Dendritic cell treated with granulocyte-macrophage colony-stimulating factor and Interleukin-4, amounts not matched to agents 40 ng/mL and 50 ng/mL, for 4 days (primary cell): Measurements from ENCODE around the gene COLEC11.
"Not testable (repeated sequence)": the region's sequence is repeated elsewhere in the genome, so short reads cannot be mapped to it uniquely, and the experiment has no call there.

Source experiments
- H3K27ac Mint-ChIP-seq: one replicate; pipeline ENCODE4 v1.8.0; 2022; ENCODE audit warnings: mild to moderate bottlenecking, mixed read lengths
- H3K27me3 Mint-ChIP-seq: one replicate; pipeline ENCODE4 v1.8.0; 2022; ENCODE audit warnings: mild to moderate bottlenecking, mixed read lengths
- H3K36me3 Mint-ChIP-seq: one replicate; pipeline ENCODE4 v1.8.0; 2022; ENCODE audit warnings: low read depth, mixed read lengths
- H3K4me1 Mint-ChIP-seq: one replicate; pipeline ENCODE4 v1.8.0; 2022; ENCODE audit warnings: low read depth, mixed read lengths
- H3K4me3 Mint-ChIP-seq: one replicate; pipeline ENCODE4 v1.8.0; 2022; ENCODE audit warnings: mild to moderate bottlenecking, moderate library complexity, mixed read lengths
- H3K9me3 Mint-ChIP-seq: one replicate; pipeline ENCODE4 v1.8.0; 2022; ENCODE audit warnings: mixed read lengths
- intact Hi-C: fragments of 100-400 bp; cut with micrococcal nuclease; formaldehyde crosslinking; loops from one replicate; pipeline ENCODE4 v1.15.0; 2022

The COLEC11 gene

DNA sequence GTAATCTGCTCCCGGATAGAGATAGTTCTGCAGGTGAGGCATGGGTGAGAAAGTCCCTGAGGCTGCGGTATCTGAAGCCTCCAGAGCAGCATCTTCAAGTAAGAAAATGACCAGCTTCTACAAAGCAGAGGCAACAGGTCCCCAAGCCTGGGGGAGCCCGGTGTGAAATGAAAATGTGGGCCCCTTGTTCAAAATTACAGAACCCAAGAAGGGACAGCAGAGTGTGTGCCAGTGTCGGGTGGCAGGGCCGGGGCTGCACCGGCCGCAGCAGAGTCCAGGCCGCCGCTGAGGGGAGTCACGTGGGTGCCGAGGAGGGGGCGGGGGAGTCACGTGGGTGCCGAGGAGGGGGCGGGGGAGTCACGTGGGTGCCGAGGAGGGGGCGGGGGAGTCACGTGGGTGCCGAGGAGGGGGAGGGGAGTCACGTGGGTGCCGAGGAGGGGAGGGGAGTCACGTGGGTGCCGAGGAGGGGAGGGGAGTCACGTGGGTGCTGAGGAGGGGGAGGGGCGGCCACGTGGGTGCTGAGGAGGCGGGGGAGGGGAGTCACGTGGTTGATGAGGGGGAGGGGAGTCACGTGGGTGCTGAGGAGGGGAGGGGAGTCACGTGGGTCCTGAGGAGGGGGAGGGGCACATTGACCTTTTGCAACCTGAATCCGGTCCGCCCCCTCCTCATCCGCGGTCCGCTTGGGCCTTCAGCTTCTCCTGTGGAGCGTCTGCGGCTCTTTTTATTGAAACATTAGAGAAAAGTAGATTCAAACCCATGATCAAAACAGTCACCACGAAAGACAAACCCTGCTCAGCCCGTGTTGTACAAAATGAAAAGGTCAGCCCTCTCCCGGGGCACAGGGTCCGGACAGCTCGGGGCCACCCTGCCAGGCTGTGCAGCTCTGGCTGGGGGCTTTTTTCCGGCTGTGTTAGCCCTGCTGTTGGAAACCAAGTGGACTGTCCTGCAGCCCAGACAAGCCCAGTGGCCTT is 10.4 kb downstream of the COLEC11 start:
- no peak overlapping the region for H3K4me3 Mint-ChIP-seq
- no peaks in the 10 kb centered on the region for H3K36me3 Mint-ChIP-seq
- H3K4me1 Mint-ChIP-seq, result no peaks in the 10 kb centered on the region
- H3K27me3 Mint-ChIP-seq, result no peaks in the 10 kb centered on the region
- no peaks in the 10 kb centered on the region for H3K9me3 Mint-ChIP-seq
- H3K27ac Mint-ChIP-seq, result no peak overlapping the region
- intact Hi-C loops, result no loop called here

DNA sequence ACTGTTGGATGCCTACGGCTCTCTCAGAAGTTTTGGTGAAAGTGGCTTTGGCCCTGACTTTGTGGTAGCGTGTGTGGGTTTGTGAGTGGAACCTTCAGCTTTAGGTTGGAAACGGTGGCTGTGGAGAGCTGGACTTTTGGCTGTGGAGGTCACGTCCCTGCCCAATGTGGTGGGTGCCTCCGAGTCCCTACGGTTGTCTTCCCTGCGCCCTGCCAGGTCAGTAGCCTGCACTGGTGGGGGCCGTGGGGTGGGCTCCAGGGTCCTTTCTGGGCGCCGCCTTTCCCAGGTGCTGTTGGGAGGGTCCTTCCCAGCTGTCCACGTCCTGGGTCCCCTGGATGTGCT is 11.1 kb downstream of the COLEC11 start:
- H3K9me3 Mint-ChIP-seq, result no peaks in the 10 kb centered on the region
- H3K27ac Mint-ChIP-seq, result no peak overlapping the region
- intact Hi-C loops, result no loop called here
- H3K27me3 Mint-ChIP-seq, result no peaks in the 10 kb centered on the region
- H3K4me1 Mint-ChIP-seq, result no peaks in the 10 kb centered on the region
- no peaks in the 10 kb centered on the region for H3K36me3 Mint-ChIP-seq
- no peak overlapping the region for H3K4me3 Mint-ChIP-seq

DNA sequence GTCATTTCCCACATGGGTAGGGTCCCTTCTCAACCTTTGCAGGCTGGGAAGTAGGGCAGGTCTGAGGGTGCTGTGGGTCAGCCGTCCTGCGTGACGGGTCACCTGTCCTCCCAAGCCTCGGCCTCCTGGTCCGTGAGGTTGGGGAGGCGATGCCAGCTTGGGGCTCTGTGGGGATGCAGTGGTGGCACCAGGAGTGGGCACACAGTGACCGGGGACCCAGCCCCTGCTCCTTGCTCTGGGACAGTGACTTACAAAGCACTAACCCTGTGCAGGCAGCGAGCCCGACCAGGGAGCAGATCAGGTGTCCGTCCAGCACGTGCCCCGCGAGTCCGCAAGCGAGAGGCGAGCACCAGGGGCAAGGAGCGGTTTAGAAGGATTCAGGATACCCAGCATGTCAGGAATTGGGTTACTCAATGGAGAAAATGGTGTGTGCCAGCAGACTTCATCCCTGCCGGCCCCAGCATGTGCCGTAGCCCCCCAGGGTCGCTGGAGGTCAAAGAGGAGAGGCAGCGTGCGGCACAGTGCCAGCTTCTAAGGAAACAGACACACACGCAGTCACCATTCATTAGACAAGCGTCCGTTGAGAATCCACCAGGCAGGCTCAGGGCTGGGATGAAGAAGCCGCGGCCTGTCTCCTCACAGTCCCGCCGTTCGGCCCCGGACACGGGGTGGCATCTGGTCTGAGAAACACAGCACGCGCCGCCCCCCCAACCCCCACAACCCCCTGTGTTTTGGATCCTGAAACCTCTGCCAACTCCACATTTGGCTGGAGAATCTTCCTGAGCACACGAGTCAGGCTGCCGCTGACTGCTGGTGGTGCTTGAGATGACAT is 11.7 kb downstream of the COLEC11 start:
- Mint-ChIP-seq H3K27ac (no peak overlapping the region), H3K9me3 (no peaks in the 10 kb centered on the region), H3K36me3 (no peaks in the 10 kb centered on the region), H3K27me3 (no peaks in the 10 kb centered on the region), H3K4me3 (no peak overlapping the region), H3K4me1 (no peaks in the 10 kb centered on the region)
- intact Hi-C loops, result no loop called here

DNA sequence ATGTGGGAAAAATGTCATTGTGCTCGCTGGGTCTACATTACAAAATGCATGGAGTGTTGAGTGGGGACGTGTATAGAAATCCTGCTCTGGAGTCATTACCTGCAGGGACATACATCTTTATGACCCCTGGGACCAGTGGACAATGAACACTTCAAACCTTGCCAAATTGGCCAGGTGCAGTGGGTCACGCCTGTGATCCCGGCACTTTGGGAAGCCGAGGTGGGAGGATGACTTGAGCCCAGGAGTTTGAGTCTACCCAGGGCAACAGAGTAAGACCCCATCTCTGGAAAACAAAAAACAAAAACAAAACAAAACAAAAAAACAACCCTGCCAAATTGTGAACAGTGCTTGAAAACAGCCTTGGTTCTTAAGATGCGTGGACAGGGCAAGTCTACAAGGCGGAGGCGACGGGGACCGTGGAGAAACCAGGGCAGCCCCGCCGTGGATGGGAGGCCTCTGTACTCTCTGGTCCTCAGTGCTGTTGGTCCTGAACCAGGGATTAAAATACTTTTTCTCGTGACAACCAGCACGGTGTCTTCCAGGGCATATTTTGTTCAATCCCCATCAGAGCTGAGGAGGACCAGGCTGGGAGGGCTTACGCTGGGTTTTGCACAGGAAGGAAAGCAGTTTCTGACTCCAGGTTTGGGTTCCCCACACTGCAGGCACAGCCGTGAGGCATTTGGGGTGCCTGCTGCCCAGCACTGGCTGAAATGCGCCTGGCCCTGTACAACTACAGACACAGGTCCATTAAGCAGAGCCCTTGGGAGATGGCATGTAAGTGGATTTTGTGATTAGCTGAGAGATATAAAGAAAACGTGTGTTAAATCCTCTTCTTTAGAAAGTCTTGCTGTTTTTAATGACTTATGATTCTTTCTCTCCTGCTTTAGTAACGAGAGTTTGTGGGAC is 13.7 kb downstream of the COLEC11 start:
- H3K36me3 Mint-ChIP-seq, result no peaks in the 10 kb centered on the region
- H3K4me3 Mint-ChIP-seq, result no peak overlapping the region
- no peaks in the 10 kb centered on the region for H3K9me3 Mint-ChIP-seq
- intact Hi-C loops, result no loop called here
- no peak overlapping the region for H3K27ac Mint-ChIP-seq
- no peaks in the 10 kb centered on the region for H3K27me3 Mint-ChIP-seq
- H3K4me1 Mint-ChIP-seq, result no peaks in the 10 kb centered on the region

DNA sequence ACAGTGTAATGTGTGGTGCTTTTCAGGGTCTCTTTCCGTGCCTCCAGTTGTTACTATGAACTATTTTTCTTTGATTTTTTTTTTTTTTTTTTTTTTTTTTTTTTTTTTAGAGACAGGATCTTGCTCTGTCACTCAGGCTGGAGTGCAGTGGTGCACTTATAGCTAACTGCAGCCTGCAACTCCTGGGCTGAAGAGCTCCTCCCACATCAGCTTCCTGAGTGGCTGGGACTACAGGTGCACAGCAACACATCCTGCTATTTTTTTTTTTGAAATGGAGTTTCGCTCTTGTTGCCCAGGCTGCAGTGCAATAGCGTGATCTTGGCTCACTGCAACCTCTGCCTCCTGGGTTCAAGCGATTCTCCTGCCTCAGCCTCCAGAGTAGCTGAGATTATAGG is 14.4 kb downstream of the COLEC11 start:
- H3K9me3 Mint-ChIP-seq, intact Hi-C loops: not testable (repeated sequence)

DNA sequence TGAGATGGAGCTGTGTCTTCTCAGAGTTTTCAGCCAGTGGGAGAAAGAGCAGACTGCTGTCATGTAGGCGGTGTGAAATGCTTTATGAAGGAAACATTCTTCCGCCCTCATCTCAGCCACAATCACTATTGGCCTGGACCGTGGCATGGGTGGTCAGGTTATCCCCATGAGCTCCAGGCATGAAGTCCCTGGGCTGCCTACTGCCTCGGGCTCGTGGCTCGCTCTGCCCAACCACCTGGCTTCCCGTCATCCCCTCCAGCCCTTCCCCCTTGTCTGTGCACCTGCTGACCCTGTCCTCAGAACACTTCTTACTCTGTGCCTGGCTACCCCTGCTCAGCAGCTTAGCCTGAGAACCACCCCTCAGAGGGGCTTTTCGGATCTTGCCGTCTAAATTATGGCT is 15.5 kb downstream of the COLEC11 start:
- Mint-ChIP-seq H3K4me3 (no peak overlapping the region), H3K9me3 (no peaks in the 10 kb centered on the region), H3K4me1 (no peaks in the 10 kb centered on the region), H3K36me3 (no peaks in the 10 kb centered on the region), H3K27me3 (no peaks in the 10 kb centered on the region), H3K27ac (no peak overlapping the region)
- intact Hi-C loops, result no loop called here

More for the DNA sequence above, 14.4 kb downstream of the COLEC11 start:
- H3K27ac Mint-ChIP-seq, H3K4me1 Mint-ChIP-seq, H3K36me3 Mint-ChIP-seq, H3K27me3 Mint-ChIP-seq, H3K4me3 Mint-ChIP-seq: not testable (repeated sequence)

DNA sequence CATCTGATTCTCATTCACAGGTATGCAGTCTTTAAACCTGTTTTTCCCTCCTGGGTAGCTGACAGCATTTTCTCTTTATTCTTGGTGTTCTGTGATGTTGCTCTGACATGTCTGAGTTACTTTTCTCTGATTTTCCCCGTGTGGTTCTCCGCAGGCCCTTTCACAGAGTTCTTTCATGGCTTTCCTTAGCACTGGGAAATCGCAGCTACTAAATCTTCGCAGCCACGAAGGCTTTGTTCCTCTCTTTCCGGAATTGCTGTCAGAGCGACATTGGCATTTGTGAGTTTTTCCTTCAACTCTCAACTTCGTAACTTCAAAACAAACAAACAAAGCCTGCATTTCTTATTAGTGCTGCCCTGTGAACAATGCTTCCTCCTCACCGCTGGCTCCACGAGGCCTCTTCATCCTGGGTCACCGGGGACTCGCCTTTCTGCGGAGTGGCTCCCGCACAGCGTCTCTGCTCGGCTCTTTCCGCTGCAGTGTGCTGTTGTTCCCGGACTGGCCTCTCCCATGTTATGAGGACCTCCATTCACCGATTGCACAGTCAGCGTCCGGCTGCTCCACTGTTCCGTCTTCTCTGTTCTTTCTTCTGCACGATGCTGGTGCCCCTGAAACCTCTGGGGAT is 16.1 kb downstream of the COLEC11 start:
- H3K4me3 Mint-ChIP-seq, result no peak overlapping the region
- intact Hi-C loops, result no loop called here
- no peaks in the 10 kb centered on the region for H3K36me3 Mint-ChIP-seq
- no peaks in the 10 kb centered on the region for H3K27me3 Mint-ChIP-seq
- H3K27ac Mint-ChIP-seq, result no peak overlapping the region
- H3K9me3 Mint-ChIP-seq, result no peaks in the 10 kb centered on the region
- no peaks in the 10 kb centered on the region for H3K4me1 Mint-ChIP-seq

DNA sequence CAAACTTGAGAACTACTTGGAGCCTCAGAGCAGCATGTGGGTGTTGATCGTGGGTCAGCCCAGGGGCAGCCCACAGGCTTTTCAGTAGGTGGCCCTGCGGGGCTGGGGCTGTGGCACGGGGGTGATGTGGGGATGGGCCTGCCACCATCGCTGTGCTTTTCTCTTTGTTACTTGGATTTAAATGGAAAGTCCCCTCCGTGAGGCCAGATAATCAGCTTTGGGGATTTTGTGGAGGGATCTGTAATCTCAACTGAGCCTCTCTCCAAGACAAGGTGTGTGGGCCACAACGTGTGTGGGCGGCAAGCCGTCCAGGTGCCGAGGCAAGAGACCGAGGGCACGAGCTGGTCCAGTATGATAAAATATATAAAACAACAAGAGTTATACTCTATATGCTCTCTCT is 16.7 kb downstream of the COLEC11 start:
- H3K27me3 Mint-ChIP-seq, result no peaks in the 10 kb centered on the region
- H3K4me3 Mint-ChIP-seq, result no peak overlapping the region
- H3K36me3 Mint-ChIP-seq, result no peaks in the 10 kb centered on the region
- H3K4me1 Mint-ChIP-seq, result no peaks in the 10 kb centered on the region
- intact Hi-C loops, result no loop called here
- H3K27ac Mint-ChIP-seq, result no peak overlapping the region
- peaks cover 5% of the 10 kb centered on the region for H3K9me3 Mint-ChIP-seq

DNA sequence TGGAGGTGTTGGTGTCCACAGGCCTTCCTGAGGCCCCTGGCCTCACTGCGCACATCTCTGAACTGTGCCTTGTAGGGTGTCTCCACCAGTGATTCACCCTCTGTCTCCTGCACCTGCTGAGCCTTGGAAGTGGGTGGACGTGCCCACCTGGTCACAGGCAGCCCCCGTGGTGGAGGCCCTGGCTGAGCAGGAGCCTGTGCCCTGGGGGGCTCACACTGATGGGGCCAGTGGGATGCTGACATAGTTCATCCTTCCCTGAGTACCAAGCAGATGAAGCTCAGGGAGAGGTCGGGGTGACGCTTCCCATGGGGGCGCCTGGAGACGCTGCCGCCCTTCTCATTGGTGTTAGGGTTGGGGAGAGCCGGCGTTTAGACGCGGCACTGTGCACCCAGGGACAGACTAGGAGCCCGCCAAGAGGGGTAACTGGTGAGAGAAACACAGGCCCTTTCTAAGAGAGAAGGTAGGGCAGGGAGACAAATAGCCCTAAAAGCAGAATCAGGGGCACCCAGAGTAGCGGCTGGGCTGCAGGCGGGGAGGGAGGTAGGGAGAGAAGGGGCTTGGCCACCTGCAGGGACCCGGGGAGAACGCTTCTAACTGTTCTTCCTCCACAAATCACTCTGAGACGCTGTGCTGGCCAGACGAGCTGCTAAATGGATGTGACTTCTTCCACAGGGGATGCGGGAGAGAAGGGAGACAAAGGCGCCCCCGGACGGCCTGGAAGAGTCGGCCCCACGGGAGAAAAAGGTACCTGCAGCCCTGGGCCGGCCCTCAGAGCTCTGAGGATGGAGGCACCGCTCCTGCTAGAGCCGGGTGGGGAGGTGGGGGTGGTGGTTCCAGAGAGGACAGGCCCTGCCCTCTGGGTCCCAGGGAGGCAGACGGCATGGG is 18.0 kb downstream of the COLEC11 start:
- no peak overlapping the region for H3K27ac Mint-ChIP-seq
- intact Hi-C loops, result no loop called here
- H3K27me3 Mint-ChIP-seq, result no peaks in the 10 kb centered on the region
- H3K4me1 Mint-ChIP-seq, result no peaks in the 10 kb centered on the region
- peaks cover 8% of the 10 kb centered on the region for H3K9me3 Mint-ChIP-seq
- H3K4me3 Mint-ChIP-seq, result no peak overlapping the region
- H3K36me3 Mint-ChIP-seq, result no peaks in the 10 kb centered on the region

DNA sequence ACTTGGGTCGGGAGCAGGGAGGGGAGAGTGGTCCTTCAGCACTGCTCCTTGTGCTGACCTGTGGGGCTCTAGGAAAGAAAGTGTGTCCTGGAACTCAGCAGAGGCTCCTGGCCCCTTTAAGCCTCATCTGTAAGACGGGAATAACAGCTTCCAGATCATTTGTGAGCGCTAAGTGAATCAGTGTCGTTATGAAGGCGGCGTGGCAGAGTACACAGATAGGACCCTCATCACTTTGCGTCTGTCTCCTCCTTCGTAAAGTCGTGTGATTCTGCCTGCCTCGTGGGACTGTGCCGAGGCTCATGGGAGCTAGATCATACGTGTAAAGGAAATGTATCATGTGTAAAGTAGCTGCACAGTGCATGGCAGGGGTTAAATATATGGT is 18.6 kb downstream of the COLEC11 start:
- no peaks in the 10 kb centered on the region for H3K36me3 Mint-ChIP-seq
- intact Hi-C loops, result no loop called here
- H3K27ac Mint-ChIP-seq, result no peak overlapping the region
- no peaks in the 10 kb centered on the region for H3K4me1 Mint-ChIP-seq
- H3K27me3 Mint-ChIP-seq, result no peaks in the 10 kb centered on the region
- H3K9me3 Mint-ChIP-seq, result peaks cover 8% of the 10 kb centered on the region
- no peak overlapping the region for H3K4me3 Mint-ChIP-seq

DNA sequence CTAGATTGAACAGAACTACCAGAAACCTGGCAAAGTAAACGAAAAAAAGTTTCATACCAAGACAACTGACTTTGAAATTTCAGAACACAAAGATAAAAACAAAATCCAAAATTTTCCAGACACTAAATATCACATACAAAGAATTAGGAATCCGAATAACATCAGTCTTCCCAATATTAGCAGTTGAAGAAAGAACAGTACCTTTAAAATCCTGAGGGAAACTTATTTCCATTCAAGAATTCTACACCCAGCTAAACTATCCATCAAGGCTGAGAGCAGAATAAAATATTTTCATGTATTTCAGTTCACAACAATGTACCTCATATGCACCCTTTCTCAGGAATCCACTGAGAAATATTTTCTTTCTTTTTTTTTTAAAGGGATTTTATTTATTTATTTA is 19.8 kb downstream of the COLEC11 start:
- H3K4me3 Mint-ChIP-seq, H3K9me3 Mint-ChIP-seq, H3K27me3 Mint-ChIP-seq, H3K36me3 Mint-ChIP-seq, intact Hi-C loops, H3K4me1 Mint-ChIP-seq, H3K27ac Mint-ChIP-seq: not testable (repeated sequence)

DNA sequence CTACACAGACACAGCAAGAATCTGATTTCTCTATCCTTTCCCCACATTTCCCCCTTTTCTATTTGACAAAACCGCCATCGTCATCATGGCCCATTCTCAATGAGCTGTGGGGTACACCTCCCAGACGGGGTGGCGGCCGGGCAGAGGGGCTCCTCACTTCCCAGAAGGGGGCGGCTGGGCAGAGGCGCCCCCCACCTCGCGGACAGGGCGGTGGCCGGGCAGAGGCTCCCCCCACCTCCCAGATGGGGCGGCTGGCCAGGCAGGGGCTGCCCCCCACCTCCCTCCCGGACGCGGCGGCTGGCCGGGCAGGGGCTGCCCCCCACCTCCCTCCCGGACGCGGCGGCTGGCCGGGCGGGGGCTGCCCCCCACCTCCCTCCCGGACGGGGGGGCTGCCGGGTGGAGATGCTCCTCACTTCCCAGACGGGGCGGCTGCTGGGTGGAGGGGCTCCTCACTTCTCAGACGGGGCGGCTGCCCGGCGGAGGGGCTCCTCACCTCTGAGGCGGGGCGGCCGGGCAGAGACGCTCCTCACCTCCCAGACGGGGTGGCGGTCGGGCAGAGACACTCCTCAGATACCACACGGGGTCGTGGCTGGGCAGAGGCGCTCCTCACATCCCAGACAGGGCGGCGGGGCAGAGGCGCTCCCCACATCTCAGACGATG is 20.8 kb downstream of the COLEC11 start:
- intact Hi-C loops, H3K27me3 Mint-ChIP-seq, H3K9me3 Mint-ChIP-seq, H3K4me1 Mint-ChIP-seq, H3K36me3 Mint-ChIP-seq, H3K27ac Mint-ChIP-seq, H3K4me3 Mint-ChIP-seq: not testable (repeated sequence)
